Subcutaneous adipose tissue (tissue), 4 donors: ENCODE data around the gene SRD5A1. TPM values are rescaled to one million over a fixed set of nuclear protein-coding genes. Genes with fewer than 3 reads are reported as not detected.

ENCODE experiments used
- total RNA-seq, 4 donors: library from RNA; depleted of rRNA; stranded (reverse); fragments of >200 nt; gene quantifications; one replicate each; pipeline ENCODE4 v1.1.0, GENCODE V29; 2016
- TF ChIP-seq, protein P1 (sequence below): fragments of 450-650 bp; IDR thresholded peaks from one replicate; pipeline ENCODE4 v1.5.1; 2016; ENCODE audit warnings: low read depth, mild to moderate bottlenecking, control low read depth, antibody characterized with exemption, moderate library complexity

The SRD5A1 gene
- total RNA-seq, 4 donors from 2014 or later: 1.8 to 4.9 (median 3.5) TPM

DNA sequence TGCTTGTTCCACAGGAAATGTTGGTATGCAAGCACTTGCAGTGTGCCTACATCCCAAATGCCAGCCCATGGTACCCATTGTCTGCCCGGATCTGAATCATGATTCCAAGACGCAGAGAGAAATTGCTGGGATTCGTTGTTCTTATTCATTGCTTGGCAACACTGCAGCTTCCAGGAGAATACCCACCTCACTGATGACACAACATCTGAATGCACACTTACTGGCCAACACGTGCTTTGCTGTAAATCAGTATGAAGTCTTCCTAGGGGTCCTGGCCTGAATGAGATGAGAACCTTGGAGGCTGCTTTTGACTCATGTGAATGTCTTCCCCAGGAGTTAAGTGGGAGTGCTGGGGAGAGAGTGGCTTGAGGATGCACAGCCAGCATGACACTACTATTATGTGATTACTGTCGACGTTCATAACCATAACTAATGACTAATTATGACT, 11.6 kb downstream of the SRD5A1 start:
- TF ChIP-seq, protein P1, sequence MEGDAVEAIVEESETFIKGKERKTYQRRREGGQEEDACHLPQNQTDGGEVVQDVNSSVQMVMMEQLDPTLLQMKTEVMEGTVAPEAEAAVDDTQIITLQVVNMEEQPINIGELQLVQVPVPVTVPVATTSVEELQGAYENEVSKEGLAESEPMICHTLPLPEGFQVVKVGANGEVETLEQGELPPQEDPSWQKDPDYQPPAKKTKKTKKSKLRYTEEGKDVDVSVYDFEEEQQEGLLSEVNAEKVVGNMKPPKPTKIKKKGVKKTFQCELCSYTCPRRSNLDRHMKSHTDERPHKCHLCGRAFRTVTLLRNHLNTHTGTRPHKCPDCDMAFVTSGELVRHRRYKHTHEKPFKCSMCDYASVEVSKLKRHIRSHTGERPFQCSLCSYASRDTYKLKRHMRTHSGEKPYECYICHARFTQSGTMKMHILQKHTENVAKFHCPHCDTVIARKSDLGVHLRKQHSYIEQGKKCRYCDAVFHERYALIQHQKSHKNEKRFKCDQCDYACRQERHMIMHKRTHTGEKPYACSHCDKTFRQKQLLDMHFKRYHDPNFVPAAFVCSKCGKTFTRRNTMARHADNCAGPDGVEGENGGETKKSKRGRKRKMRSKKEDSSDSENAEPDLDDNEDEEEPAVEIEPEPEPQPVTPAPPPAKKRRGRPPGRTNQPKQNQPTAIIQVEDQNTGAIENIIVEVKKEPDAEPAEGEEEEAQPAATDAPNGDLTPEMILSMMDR: no peak

DNA sequence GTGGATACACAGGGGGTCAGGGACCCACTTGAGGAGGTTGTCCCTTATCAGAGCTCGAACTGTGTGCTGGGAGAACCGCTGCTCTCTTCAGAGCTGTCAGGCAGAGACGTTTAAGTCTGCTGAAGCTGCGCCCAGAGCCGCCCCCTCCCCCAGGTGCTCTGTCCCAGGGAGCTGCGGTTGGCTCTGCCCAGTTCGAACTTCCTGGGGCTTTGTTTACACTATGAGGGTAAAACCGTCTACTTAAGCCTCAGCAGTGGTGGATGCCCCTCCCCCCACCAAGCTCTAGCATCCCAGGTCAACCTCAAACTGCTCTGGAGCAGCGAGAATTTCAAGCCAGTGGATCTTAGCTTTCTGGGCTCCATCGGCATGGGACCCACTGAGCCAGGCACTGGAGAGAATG, 15.9 kb downstream of the SRD5A1 start:
- TF ChIP-seq, protein P1: no peak

DNA sequence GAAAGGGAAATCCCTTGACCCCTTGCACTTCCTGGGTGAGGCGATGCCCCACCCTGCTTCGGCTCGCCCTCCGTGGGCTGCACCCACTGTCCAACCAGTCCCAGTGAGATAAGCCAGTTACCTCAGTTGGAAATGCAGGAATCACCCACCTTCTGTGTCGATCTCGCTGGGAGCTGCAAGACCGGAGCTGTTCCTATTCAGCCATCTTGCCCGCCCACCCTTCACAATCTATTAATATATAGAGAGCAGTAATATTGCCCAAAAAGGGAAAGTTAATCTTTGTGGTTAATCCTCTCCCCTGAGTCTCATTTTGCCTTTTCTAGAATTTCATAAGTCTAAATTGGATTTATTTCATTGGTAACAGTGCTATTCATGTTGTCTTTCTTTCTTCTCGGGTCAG, 16.4 kb downstream of the SRD5A1 start:
- TF ChIP-seq, protein P1: no peak

DNA sequence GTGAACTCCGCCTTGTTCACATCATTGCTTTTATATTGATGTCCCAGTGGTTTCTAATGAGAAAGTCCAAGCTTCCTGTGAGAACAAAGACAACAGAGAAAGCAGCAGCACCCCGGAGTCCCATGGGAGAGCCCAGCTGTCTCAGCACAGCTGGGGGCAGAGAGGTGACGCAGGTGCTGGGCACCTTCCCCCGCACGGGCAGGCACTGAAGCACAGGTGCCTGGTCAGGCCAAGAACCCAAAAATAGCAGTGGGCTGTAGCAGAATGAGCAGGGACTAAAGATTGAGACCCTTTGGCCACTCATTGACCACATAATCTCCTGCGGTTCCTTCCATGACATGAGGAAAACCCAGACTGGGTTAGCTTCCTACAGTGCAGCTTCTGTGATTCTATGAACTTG, 18.8 kb downstream of the SRD5A1 start:
- TF ChIP-seq, protein P1: no peak

DNA sequence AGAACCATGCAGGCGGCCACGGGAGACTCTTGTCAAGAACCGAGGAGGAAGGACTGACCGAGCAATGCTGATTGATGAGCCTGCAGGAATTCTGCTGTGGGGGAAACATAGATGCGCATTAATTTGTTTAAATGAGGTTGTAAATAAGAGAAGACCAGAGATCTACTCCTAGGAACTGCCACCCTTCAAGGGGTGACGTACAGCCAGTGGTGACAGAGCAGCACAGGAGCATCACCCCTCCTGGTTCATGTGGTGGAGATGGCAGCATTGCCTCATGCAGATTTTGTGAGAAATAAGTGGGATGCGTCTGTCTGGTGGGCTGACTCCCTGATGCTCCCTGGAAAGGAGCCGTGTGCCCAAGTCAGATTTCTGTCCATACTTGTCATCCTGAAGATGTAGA, 22.2 kb downstream of the SRD5A1 start:
- TF ChIP-seq, protein P1: no peak

DNA sequence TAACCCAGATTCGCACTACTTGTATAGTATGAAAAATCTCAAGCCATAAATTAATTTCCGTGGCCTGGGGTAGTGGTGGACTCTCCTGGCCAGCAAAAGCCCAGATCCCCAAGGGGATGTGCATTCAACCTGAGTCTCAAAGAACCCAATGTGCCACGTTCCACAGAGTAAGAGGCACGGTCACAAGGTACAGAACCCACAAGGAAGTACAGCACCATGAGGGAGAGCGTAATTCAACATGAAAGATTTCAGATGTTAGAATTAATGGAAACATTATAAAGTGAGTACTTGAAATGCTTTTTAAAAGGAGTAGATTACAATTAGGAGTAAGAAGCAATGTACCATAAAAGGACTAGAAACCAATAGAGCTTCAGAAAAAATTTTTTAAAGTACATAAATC, 23.4 kb downstream of the SRD5A1 start:
- TF ChIP-seq, protein P1: no peak

DNA sequence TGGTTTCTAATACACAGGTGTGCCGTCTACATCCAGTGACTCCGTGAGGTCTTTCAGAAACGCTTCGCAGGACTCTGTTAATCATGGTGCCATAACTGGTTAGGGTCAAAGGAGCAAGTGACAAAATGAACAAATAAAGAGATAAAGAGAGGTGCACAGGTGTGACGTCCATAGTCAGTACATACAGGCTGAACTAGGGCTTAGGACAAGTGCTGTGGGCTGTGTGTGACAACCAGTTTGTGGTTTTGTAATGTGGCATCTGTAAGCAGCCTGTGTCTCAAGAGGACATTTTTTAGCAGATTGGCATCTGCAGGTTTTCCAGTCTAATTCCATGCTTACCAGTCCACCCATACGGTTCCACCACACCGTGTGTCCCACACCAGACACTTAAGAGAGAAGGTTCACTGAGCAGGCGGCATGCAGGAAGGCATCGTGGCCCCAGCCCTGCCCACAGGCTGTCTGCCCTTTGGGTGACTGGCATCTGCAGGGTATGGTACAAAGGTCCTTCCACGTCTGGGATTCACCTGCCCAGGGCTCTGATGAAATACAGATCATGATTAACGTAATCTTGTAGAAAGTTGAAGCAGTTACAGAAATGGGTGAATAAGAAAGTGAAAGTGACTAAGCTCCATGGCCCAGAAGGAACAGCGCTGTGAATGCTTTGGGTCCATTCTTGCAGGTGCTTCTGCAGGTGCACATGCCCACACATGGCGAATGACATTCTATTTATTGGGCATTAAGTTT, 26.9 kb downstream of the SRD5A1 start:
- TF ChIP-seq, protein P1: no peak
